HepG2 (cell line): ENCODE measurements around the gene CHD2. TPM values are rescaled to one million over a fixed set of nuclear protein-coding genes. Genes with fewer than 3 reads are reported as not detected.

Experiments
- CAMTA2 ChIP-seq: sonication (generic); formaldehyde crosslinking; IDR thresholded peaks from 2 replicates; pipeline ENCODE4 v1.4.0; 2020; ENCODE audit warnings: mild to moderate bottlenecking, missing genetic modification reagents, borderline replicate concordance
- FOSL2 ChIP-seq: sonication (generic); formaldehyde crosslinking; IDR thresholded peaks from 2 replicates; pipeline ENCODE4 v1.4.0; 2020; ENCODE audit warnings: missing genetic modification reagents
- HES4 ChIP-seq: sonication (generic); formaldehyde crosslinking; IDR thresholded peaks from 2 replicates; pipeline ENCODE4 v1.9.0; 2021; ENCODE audit warnings: mild to moderate bottlenecking, missing genetic modification reagents, borderline replicate concordance
- MAFG ChIP-seq: sonication (generic); formaldehyde crosslinking; IDR thresholded peaks from 2 replicates; pipeline ENCODE4 v1.5.1; 2020; ENCODE audit warnings: mild to moderate bottlenecking, missing genetic modification reagents
- MED8 ChIP-seq: sonication (generic); formaldehyde crosslinking; IDR thresholded peaks from 2 replicates; pipeline ENCODE4 v1.8.1; 2023; ENCODE audit warnings: mild to moderate bottlenecking, missing genetic modification reagents; ENCODE audit not compliant: insufficient replicate concordance
- MIER2 ChIP-seq: IDR thresholded peaks from 2 replicates; pipeline ENCODE4 v1.6.1; 2016; ENCODE audit warnings: missing biosample characterization, missing genetic modification reagents
- PHF21A ChIP-seq: sonication (generic); formaldehyde crosslinking; IDR thresholded peaks from 2 replicates; pipeline ENCODE4 v1.5.0; 2020; ENCODE audit warnings: mild to moderate bottlenecking, missing genetic modification reagents
- SMAD1 ChIP-seq: sonication (generic); formaldehyde crosslinking; IDR thresholded peaks from 2 replicates; pipeline ENCODE4 v1.4.0; 2020; ENCODE audit warnings: missing genetic modification reagents, low read depth, mild to moderate bottlenecking, borderline replicate concordance
- TRAFD1 ChIP-seq: sonication (generic); formaldehyde crosslinking; IDR thresholded peaks from 2 replicates; pipeline ENCODE4 v1.5.1; 2020; ENCODE audit warnings: missing genetic modification reagents, mild to moderate bottlenecking, borderline replicate concordance
- ZC3H4 ChIP-seq: sonication (generic); formaldehyde crosslinking; IDR thresholded peaks from 2 replicates; pipeline ENCODE4 v1.4.0; 2020; ENCODE audit warnings: missing genetic modification reagents, borderline replicate concordance
- ZFP62 ChIP-seq: sonication (generic); formaldehyde crosslinking; IDR thresholded peaks from 2 replicates; pipeline ENCODE4 v1.4.0; 2020; ENCODE audit warnings: missing genetic modification reagents
- ZFYVE20 ChIP-seq: sonication (generic); formaldehyde crosslinking; IDR thresholded peaks from 2 replicates; pipeline ENCODE4 v1.8.0; 2023; ENCODE audit warnings: low read depth, mild to moderate bottlenecking, moderate library complexity, missing genetic modification reagents, borderline replicate concordance
- ZNF121 ChIP-seq: sonication (generic); formaldehyde crosslinking; IDR thresholded peaks from 2 replicates; pipeline ENCODE4 v1.5.0; 2020; ENCODE audit warnings: mild to moderate bottlenecking, missing genetic modification reagents
- ZNF501 ChIP-seq: sonication (generic); formaldehyde crosslinking; IDR thresholded peaks from 2 replicates; pipeline ENCODE4 v1.5.1; 2020; ENCODE audit warnings: mild to moderate bottlenecking, moderate library complexity, missing genetic modification reagents
- ZNF552 ChIP-seq: sonication (generic); formaldehyde crosslinking; IDR thresholded peaks from 2 replicates; pipeline ENCODE4 v1.9.0; 2022; ENCODE audit warnings: missing genetic modification reagents, mild to moderate bottlenecking, borderline replicate concordance
- ZNF569 ChIP-seq: sonication (generic); formaldehyde crosslinking; IDR thresholded peaks from 2 replicates; pipeline ENCODE4 v1.5.0; 2020; ENCODE audit warnings: mild to moderate bottlenecking, missing genetic modification reagents, moderate library complexity, borderline replicate concordance
- ZNF615 ChIP-seq: sonication (generic); formaldehyde crosslinking; IDR thresholded peaks from 2 replicates; pipeline ENCODE4 v1.5.0; 2020; ENCODE audit warnings: mild to moderate bottlenecking, missing genetic modification reagents, borderline replicate concordance
- ZNF687 ChIP-seq: sonication (generic); formaldehyde crosslinking; IDR thresholded peaks from 2 replicates; pipeline ENCODE4 v1.5.1; 2020; ENCODE audit warnings: mild to moderate bottlenecking, missing genetic modification reagents, moderate library complexity
- ZNF724P ChIP-seq: sonication (generic); formaldehyde crosslinking; IDR thresholded peaks from 2 replicates; pipeline ENCODE4 v1.8.0; 2022; ENCODE audit warnings: missing genetic modification reagents, borderline replicate concordance
- polyA plus RNA-seq, 8 experiments: library from polyadenylated mRNA; depleted of rRNA in 3 of 8; stranded (reverse) in 7 of 8; unstranded in 1 of 8; fragments of >200 nt; fragmentation: Illumina TruSeq in 4 of 8; extraction: Trizol in 4 of 8; gene quantifications; 2 replicates each; pipeline versions ENCODE4 v1.2.1 to v1.2.3, GENCODE V29; 2011 to 2016; ENCODE audit warnings: low read depth in 4 of 8, missing spikeins in 1 of 8, mixed read lengths in 1 of 8; ENCODE audit not compliant: insufficient read depth in 1 of 8
- total RNA-seq, 5 experiments: library from RNA; depleted of rRNA; stranded (reverse); fragments of >200 nt; fragmentation: Illumina TruSeq; extraction: Trizol; gene quantifications; 2 replicates each; pipeline ENCODE4 v1.2.3, GENCODE V29; 2016; ENCODE audit warnings: low read depth in 1 of 5
- TF ChIP-seq, protein P1 (sequence below): sonication (generic); formaldehyde crosslinking; IDR thresholded peaks from 2 replicates; pipeline ENCODE4 v1.4.0; 2020; ENCODE audit warnings: missing genetic modification reagents
- TF ChIP-seq, protein P2 (sequence below): sonication (generic); formaldehyde crosslinking; IDR thresholded peaks from 2 replicates; pipeline ENCODE4 v1.4.0; 2020; ENCODE audit warnings: missing genetic modification reagents

The CHD2 gene
- total and polyA plus RNA-seq, 2 of the 13 experiments (the other 11 are each of a cell fraction or from before 2014, with no cell fraction given) = 54.0 to 54.1 TPM

DNA sequence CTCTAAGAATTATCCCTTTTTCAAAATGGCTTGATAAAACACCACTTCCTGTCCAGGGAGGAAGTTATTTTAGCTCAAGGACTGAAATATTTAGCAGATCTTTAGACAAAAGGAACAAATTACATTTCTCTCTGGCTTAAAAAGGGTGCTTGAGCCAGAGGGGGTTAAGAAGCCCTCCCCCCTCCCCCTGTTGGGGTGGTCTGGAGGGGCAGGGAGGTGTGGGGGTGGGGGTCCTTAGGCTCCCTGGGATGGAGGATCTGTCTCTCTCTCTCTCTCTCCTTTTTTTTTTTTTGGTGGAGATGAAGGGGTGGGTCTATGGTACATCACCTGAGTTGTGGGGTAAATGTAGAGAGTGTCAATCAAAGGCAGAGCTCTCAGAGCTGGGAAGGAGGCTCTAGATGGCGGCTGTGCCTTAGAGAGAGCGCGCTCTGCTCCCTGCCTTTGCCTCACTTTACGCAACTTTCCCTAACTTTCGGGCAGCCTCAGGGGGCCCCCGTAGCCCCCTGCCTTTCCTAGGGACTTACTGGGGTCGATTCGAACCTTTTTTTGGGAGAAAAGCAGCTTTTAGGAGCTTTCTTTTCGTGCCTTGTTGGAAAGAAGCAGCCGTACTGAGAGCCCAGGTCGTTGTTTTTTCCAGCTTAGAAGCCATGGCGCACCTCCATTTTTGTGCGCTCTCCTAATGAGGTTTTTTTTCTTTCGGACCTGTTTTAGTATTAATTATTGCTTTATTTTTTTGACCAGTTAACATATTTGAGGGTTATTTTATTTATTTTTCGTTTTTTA is at the start of gene CHD2 (continued):
- TF ChIP-seq MED8 (CRISPR knock-in tag) (no peak), ZNF552 (CRISPR knock-in tag) (no peak), MAFG (CRISPR knock-in tag) (no peak), ZNF569 (CRISPR knock-in tag) (no peak), PHF21A (CRISPR knock-in tag) (no peak), ZNF501 (peak; percentile 49; the same call in 1 of the 2 replicates), ZNF687 (peak; percentile 38), ZC3H4 (CRISPR knock-in tag) (peak; percentile 60; the same call in 1 of the 2 replicates), ZFP62 (CRISPR knock-in tag) (no peak), ZNF121 (CRISPR knock-in tag) (no peak), SMAD1 (CRISPR knock-in tag) (no peak), ZNF724P (CRISPR knock-in tag) (no peak), MIER2 (CRISPR knock-in tag) (no peak), TRAFD1 (no peak), CAMTA2 (no peak), ZFYVE20 (CRISPR knock-in tag) (no peak), HES4 (CRISPR knock-in tag) (no peak), FOSL2 (peak; percentile 44; the same call in 1 of the 2 replicates), ZNF615 (CRISPR knock-in tag) (no peak)
- TF ChIP-seq, protein P1, sequence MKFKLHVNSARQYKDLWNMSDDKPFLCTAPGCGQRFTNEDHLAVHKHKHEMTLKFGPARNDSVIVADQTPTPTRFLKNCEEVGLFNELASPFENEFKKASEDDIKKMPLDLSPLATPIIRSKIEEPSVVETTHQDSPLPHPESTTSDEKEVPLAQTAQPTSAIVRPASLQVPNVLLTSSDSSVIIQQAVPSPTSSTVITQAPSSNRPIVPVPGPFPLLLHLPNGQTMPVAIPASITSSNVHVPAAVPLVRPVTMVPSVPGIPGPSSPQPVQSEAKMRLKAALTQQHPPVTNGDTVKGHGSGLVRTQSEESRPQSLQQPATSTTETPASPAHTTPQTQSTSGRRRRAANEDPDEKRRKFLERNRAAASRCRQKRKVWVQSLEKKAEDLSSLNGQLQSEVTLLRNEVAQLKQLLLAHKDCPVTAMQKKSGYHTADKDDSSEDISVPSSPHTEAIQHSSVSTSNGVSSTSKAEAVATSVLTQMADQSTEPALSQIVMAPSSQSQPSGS (CRISPR knock-in tag) = peak; percentile 60; the same call in 1 of the 2 replicates
- TF ChIP-seq, protein P2, sequence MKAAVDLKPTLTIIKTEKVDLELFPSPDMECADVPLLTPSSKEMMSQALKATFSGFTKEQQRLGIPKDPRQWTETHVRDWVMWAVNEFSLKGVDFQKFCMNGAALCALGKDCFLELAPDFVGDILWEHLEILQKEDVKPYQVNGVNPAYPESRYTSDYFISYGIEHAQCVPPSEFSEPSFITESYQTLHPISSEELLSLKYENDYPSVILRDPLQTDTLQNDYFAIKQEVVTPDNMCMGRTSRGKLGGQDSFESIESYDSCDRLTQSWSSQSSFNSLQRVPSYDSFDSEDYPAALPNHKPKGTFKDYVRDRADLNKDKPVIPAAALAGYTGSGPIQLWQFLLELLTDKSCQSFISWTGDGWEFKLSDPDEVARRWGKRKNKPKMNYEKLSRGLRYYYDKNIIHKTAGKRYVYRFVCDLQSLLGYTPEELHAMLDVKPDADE (CRISPR knock-in tag) = no peak
